ENCODE data around the gene NEDD9.

The NEDD9 gene

GRCh38 chr6:11212664-11213063, 19.8 kb downstream of the NEDD9 start:
- TF ChIP-seq ZC3H10 (CRISPR knock-in tag; IDR thresholded peaks at IDR 0.05) (no peak), PPARA (CRISPR knock-in tag; IDR thresholded peaks at IDR 0.05; ENCODE audit: borderline replicate concordance) (no peak), ZNF8 (CRISPR knock-in tag; IDR thresholded peaks at IDR 0.05) (no peak), ARNTL (CRISPR knock-in tag; IDR thresholded peaks at IDR 0.05; ENCODE audit: borderline replicate concordance, low read depth) (no peak), POU6F1 (CRISPR knock-in tag; IDR thresholded peaks at IDR 0.05; ENCODE audit: borderline replicate concordance, low read depth) (no peak), TCF4 (CRISPR knock-in tag; IDR thresholded peaks at IDR 0.05; ENCODE audit: borderline replicate concordance) (no peak), ESRRG (CRISPR knock-in tag; IDR thresholded peaks at IDR 0.05) (no peak), ISL1 (CRISPR knock-in tag; IDR thresholded peaks at IDR 0.05) (0 out of 2 replicates have a peak, but pooled peaks have one; percentile 7), ZFP30 (CRISPR knock-in tag; IDR thresholded peaks at IDR 0.05) (no peak), CREB5 (CRISPR knock-in tag; IDR thresholded peaks at IDR 0.05; ENCODE audit: low read depth) (no peak), ZFP3 (CRISPR knock-in tag; IDR thresholded peaks at IDR 0.05) (peak; percentile 19; the same call in 1 of the 2 replicates), TOX (CRISPR knock-in tag; IDR thresholded peaks at IDR 0.05; ENCODE audit: borderline replicate concordance) (no peak), RARB (CRISPR knock-in tag; IDR thresholded peaks at IDR 0.05) (no peak), GLIS3 (CRISPR knock-in tag; IDR thresholded peaks at IDR 0.05) (no peak)
- ATAC-seq = no peak

DNA sequence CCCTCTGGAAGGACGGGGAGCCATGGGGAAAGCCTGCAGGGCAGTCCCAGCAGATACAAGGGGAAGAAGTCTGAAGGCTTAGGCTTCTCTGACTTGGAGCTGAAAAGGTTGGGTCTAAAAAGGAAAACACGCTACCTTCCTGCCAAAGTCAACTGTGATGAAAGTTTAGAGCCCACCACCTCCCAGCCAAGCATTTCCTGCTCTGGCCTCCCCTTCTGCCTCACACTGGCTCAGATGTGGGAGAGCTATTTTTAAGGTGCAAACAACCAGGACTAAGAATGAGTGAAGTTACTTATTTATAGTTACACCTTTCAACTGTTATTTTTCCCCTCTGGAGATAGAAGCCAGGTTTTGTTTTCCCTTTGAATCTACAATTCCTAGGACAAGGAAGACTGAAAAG, 21.2 kb downstream of the NEDD9 start:
- TF ChIP-seq SNAI2 (CRISPR knock-in tag; IDR thresholded peaks at IDR 0.05) (no peak), RARB (CRISPR knock-in tag; IDR thresholded peaks at IDR 0.05) (no peak), ISL1 (CRISPR knock-in tag; IDR thresholded peaks at IDR 0.05) (no peak), ARNTL (CRISPR knock-in tag; IDR thresholded peaks at IDR 0.05; ENCODE audit: borderline replicate concordance, low read depth) (no peak), ZNF70 (CRISPR knock-in tag; IDR thresholded peaks at IDR 0.05) (no peak), GLIS3 (CRISPR knock-in tag; IDR thresholded peaks at IDR 0.05) (no peak), PATZ1 (CRISPR knock-in tag; IDR thresholded peaks at IDR 0.05; ENCODE audit: borderline replicate concordance) (no peak), ZNF8 (CRISPR knock-in tag; IDR thresholded peaks at IDR 0.05) (no peak), BACH2 (CRISPR knock-in tag; IDR thresholded peaks at IDR 0.05; ENCODE audit: borderline replicate concordance) (no peak), TCF4 (CRISPR knock-in tag; IDR thresholded peaks at IDR 0.05; ENCODE audit: borderline replicate concordance) (no peak), ZFP3 (CRISPR knock-in tag; IDR thresholded peaks at IDR 0.05) (no peak), ZC3H10 (CRISPR knock-in tag; IDR thresholded peaks at IDR 0.05) (no peak), TOX (CRISPR knock-in tag; IDR thresholded peaks at IDR 0.05; ENCODE audit: borderline replicate concordance) (no peak), POU6F1 (CRISPR knock-in tag; IDR thresholded peaks at IDR 0.05; ENCODE audit: borderline replicate concordance, low read depth) (no peak)
- TF ChIP-seq, protein P1, sequence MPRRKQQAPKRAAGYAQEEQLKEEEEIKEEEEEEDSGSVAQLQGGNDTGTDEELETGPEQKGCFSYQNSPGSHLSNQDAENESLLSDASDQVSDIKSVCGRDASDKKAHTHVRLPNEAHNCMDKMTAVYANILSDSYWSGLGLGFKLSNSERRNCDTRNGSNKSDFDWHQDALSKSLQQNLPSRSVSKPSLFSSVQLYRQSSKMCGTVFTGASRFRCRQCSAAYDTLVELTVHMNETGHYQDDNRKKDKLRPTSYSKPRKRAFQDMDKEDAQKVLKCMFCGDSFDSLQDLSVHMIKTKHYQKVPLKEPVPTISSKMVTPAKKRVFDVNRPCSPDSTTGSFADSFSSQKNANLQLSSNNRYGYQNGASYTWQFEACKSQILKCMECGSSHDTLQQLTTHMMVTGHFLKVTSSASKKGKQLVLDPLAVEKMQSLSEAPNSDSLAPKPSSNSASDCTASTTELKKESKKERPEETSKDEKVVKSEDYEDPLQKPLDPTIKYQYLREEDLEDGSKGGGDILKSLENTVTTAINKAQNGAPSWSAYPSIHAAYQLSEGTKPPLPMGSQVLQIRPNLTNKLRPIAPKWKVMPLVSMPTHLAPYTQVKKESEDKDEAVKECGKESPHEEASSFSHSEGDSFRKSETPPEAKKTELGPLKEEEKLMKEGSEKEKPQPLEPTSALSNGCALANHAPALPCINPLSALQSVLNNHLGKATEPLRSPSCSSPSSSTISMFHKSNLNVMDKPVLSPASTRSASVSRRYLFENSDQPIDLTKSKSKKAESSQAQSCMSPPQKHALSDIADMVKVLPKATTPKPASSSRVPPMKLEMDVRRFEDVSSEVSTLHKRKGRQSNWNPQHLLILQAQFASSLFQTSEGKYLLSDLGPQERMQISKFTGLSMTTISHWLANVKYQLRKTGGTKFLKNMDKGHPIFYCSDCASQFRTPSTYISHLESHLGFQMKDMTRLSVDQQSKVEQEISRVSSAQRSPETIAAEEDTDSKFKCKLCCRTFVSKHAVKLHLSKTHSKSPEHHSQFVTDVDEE (CRISPR knock-in tag; IDR thresholded peaks at IDR 0.05) = no peak

GRCh38 chr6:11210386-11211138, 21.9 kb downstream of the NEDD9 start:
- no peak for ATAC-seq

More for the DNA sequence above, 21.2 kb downstream of the NEDD9 start:
- ATAC-seq = no peak

More at GRCh38 chr6:11210386-11211138, 21.9 kb downstream of the NEDD9 start:
- TF ChIP-seq CREB5 (CRISPR knock-in tag; IDR thresholded peaks at IDR 0.05; ENCODE audit: low read depth) = no peak
- no peak for TF ChIP-seq TCF4 (CRISPR knock-in tag; IDR thresholded peaks at IDR 0.05; ENCODE audit: borderline replicate concordance)
- TF ChIP-seq CSDC2 (CRISPR knock-in tag; IDR thresholded peaks at IDR 0.05) = no peak
- TF ChIP-seq PATZ1 (CRISPR knock-in tag; IDR thresholded peaks at IDR 0.05; ENCODE audit: borderline replicate concordance) = no peak
- no peak for TF ChIP-seq ZNF565 (CRISPR knock-in tag; conservative IDR thresholded peaks at IDR 0.05; ENCODE audit: low read depth)

Data from SK-N-SH treated with all-trans-retinoic acid at 6 μM for 48 hours (cell line).